Kidney epithelial cell (primary cell): ENCODE results near the gene SFTA2. TPM values are rescaled to one million over a fixed set of nuclear protein-coding genes. Genes with fewer than 3 reads are reported as not detected.

Source experiments
- DNase-seq: peaks from one replicate; pipeline ENCODE4 v3.0.0-alpha.2; 2010; ENCODE audit warnings: low read depth
- H3K27me3 ChIP-seq: 2 replicates; pipeline ENCODE4 v1.6.0; 2011; ENCODE audit warnings: low read length; ENCODE audit not compliant: control insufficient read depth, insufficient read depth
- H3K36me3 ChIP-seq: 2 replicates; pipeline ENCODE4 v1.5.1; 2011; ENCODE audit warnings: low read length; ENCODE audit not compliant: control insufficient read depth, insufficient read depth
- H3K4me3 ChIP-seq: 2 replicates; pipeline ENCODE4 v1.5.1; 2011; ENCODE audit warnings: low read depth, mild to moderate bottlenecking, control low read depth, low read length
- CTCF ChIP-seq: IDR thresholded peaks from 2 replicates; pipeline ENCODE4 v1.5.1; 2011; ENCODE audit warnings: mild to moderate bottlenecking, moderate library complexity, low read length, control low read depth, inconsistent platforms; ENCODE audit not compliant: insufficient read depth, poor library complexity, severe bottlenecking
- total RNA-seq: library from RNA; depleted of rRNA; stranded (reverse); fragments of >200 nt; gene quantifications from 2 replicates; pipeline ENCODE4 v1.2.3, GENCODE V29; 2015

The SFTA2 gene
- total RNA-seq, 1 donor from 2014 or later, result 1.0 TPM

GRCh38 chr6:30940361-30940986 lies 8.5 kb upstream of the SFTA2 start, which contains the start of gene MUCL3:
Gene MUCL3 (plus strand): TSS chr6:30940973. CDS start chr6:30941000, 27 bp downstream.
- no peak within 1 kb of the TSS for H3K4me3 ChIP-seq
- no peak for DNase-seq
- no peaks in the 10 kb centered on the region for H3K27me3 ChIP-seq
- H3K36me3 ChIP-seq, result no peaks in the 10 kb centered on the region
- TF ChIP-seq CTCF, result no peak

GRCh38 chr6:30939473-30939872 lies 7.5 kb upstream of the SFTA2 start:
- no peak for DNase-seq
- no peaks in the 10 kb centered on the region for H3K36me3 ChIP-seq
- no peak for TF ChIP-seq CTCF
- H3K27me3 ChIP-seq, result no peaks in the 10 kb centered on the region
- no peak overlapping the region for H3K4me3 ChIP-seq

- Histone ChIP-seq H3K36me3 (no peaks in the 10 kb centered on the region), H3K4me3 (no peak overlapping the region), H3K27me3 (no peaks in the 10 kb centered on the region)
- DNase-seq, result no peak
- no peak for TF ChIP-seq CTCF
These were observed 6.8 kb upstream of the SFTA2 start for GRCh38 chr6:30938730-30939129.

- DNase-seq, result no peak
- H3K27me3 ChIP-seq, result no peaks in the 10 kb centered on the region
- H3K36me3 ChIP-seq, result no peaks in the 10 kb centered on the region
- TF ChIP-seq CTCF, result no peak
- no peak overlapping the region for H3K4me3 ChIP-seq
These were observed 5.3 kb upstream of the SFTA2 start for GRCh38 chr6:30937265-30937664.

- Histone ChIP-seq H3K27me3 (no peaks in the 10 kb centered on the region), H3K4me3 (no peak overlapping the region), H3K36me3 (no peaks in the 10 kb centered on the region)
- DNase-seq, result no peak
- TF ChIP-seq CTCF, result no peak
These were observed 3.0 kb upstream of the SFTA2 start for GRCh38 chr6:30935018-30935417.

GRCh38 chr6:30932665-30933365 lies 845 bp upstream of the SFTA2 start:
- TF ChIP-seq CTCF, result no peak
- H3K4me3 ChIP-seq, result no peak overlapping the region
- no peak for DNase-seq
- no peaks in the 10 kb centered on the region for H3K36me3 ChIP-seq
- H3K27me3 ChIP-seq, result no peaks in the 10 kb centered on the region
